Body of pancreas (tissue), 4 donors: ENCODE measurements around the gene SERPINA4. TPM values are rescaled to one million over a fixed set of nuclear protein-coding genes. Genes with fewer than 3 reads are reported as not detected.

ENCODE experiments used
- ATAC-seq: fragments of 150-250 bp; one replicate; pipeline ENCODE4 v1.9.1; 2016
- DNase-seq, 4 donors: peaks; one replicate each; pipeline ENCODE4 v3.0.0-alpha.2; 2019
- H3K27ac ChIP-seq, 4 donors: fragments of 200-600 bp; sonication (generic); 1 replicate in 3 of 4; 2 replicates in 1 of 4; pipeline versions ENCODE4 v1.5.1 to v1.6.1; 2016 to 2019; ENCODE audit warnings: mild to moderate bottlenecking in 1 of 4, mixed read lengths in 1 of 4, moderate library complexity in 1 of 4
- H3K27me3 ChIP-seq, 2 donors: fragments of 200-600 bp; sonication (generic); one replicate each; pipeline ENCODE4 v1.6.0; 2016; ENCODE audit warnings: mild to moderate bottlenecking in 1 of 2
- H3K36me3 ChIP-seq, 2 donors: fragments of 200-600 bp; sonication (generic); replicated peaks in 1 of 2; 2 replicates each; pipeline ENCODE4 v1.5.1; 2016; ENCODE audit warnings: low read depth in 2 of 2; ENCODE audit not compliant: insufficient read depth in 1 of 2
- H3K4me1 ChIP-seq: fragments of 200-600 bp; sonication (generic); one replicate; pipeline ENCODE4 v1.6.0; 2016
- H3K4me3 ChIP-seq, 2 donors: fragments of 200-600 bp; sonication (generic); 1 replicate in 1 of 2; 2 replicates in 1 of 2; pipeline ENCODE4 v1.5.1; 2016 to 2019
- H3K9me3 ChIP-seq, 3 donors: fragments of 200-600 bp; sonication (generic); 1 replicate in 2 of 3; 2 replicates in 1 of 3; pipeline ENCODE4 v1.5.1; 2016
- CTCF ChIP-seq, 7 experiments: fragments of 450-650 bp in 4 of 7; fragments of 200-600 bp in 3 of 7; sonication (generic) in 3 of 7; IDR thresholded peaks; one replicate each; pipeline ENCODE4 v1.5.1; 2016 to 2019; ENCODE audit warnings: antibody characterized with exemption in 7 of 7
- POLR2A ChIP-seq, 3 donors: fragments of 450-650 bp; IDR thresholded peaks; one replicate each; pipeline ENCODE4 v1.6.1; 2016; ENCODE audit warnings: antibody characterized with exemption in 3 of 3, mild to moderate bottlenecking in 2 of 3
- WGBS, 2 donors: methylation state at CpG; one replicate each; pipeline ENCODE4 v1.1.5; 2017; 5-methylcytosine and 5-hydroxymethylcytosine counted together
- intact Hi-C: fragments of 100-400 bp; cut with DNase I; formaldehyde crosslinking; loops from one replicate; pipeline ENCODE4 v1.15.1; 2023
- total RNA-seq, 2 donors: library from RNA; depleted of rRNA; stranded (reverse); fragments of >200 nt; gene quantifications; one replicate each; pipeline ENCODE4 v1.1.0, GENCODE V29; 2016

SERPINA4 gene
- total RNA-seq, 2 donors from 2014 or later, result 42.8 to 57.6 TPM

- H3K36me3 ChIP-seq, result no peaks in the 10 kb centered on the region
- 11 to 14% methylated on average over 5 to 11 of the region's 11 CpGs for WGBS, 2 donors
- H3K27ac ChIP-seq, result peak overlapping the region; percentile 94 to 99 (median 98)
- H3K4me1 ChIP-seq, result peaks cover 83% of the 10 kb centered on the region
- TF ChIP-seq CTCF (IDR thresholded peaks at IDR 0.05), result peak; percentile 27 to 82 (median 74)
- peak in 2 of 3 donors; percentile 45 to 64 for TF ChIP-seq POLR2A (IDR thresholded peaks at IDR 0.05)
- H3K9me3 ChIP-seq, result no peaks in the 10 kb centered on the region
- no peaks in the 10 kb centered on the region for H3K27me3 ChIP-seq
- H3K4me3 ChIP-seq, result no peak overlapping the region
- peak; percentile 90 for ATAC-seq
- intact Hi-C loops, result no loop called here
- peak; percentile 94 to 98 (median 96) for DNase-seq
These were observed 37.8 kb downstream of the SERPINA4 start for GRCh38 chr14:94598816-94599655.

GRCh38 chr14:94599656-94600004, 38.4 kb downstream of the SERPINA4 start:
- Histone ChIP-seq H3K4me3 (no peak overlapping the region), H3K36me3 (no peaks in the 10 kb centered on the region), H3K27ac (peak overlapping the region; percentile 94 to 99 (median 98)), H3K27me3 (no peaks in the 10 kb centered on the region), H3K4me1 (peaks cover 78% of the 10 kb centered on the region), H3K9me3 (no peaks in the 10 kb centered on the region)
- TF ChIP-seq CTCF (IDR thresholded peaks at IDR 0.05) (peak in 2 of 7 experiments; percentile 37 to 49), POLR2A (IDR thresholded peaks at IDR 0.05) (no peak)
- DNase-seq (peak in 2 of 4 donors; percentile 45 to 48), ATAC-seq (peak; percentile 22)
- intact Hi-C loops, result no loop called here
- WGBS, 2 donors, result 18 to 40% methylated on average over 3 of the region's 3 CpGs

- intact Hi-C loops, result no loop called here
- peaks cover 72% of the 10 kb centered on the region for H3K4me1 ChIP-seq
- 50 to 63% methylated on average over 9 to 11 of the region's 11 CpGs for WGBS, 2 donors
- DNase-seq, result peak in 3 of 4 donors; percentile 49 to 64 (median 56)
- no peaks in the 10 kb centered on the region for H3K36me3 ChIP-seq
- H3K27me3 ChIP-seq, result no peaks in the 10 kb centered on the region
- H3K4me3 ChIP-seq, result no peak overlapping the region
- ATAC-seq, result no peak
- H3K27ac ChIP-seq, result peak overlapping the region; percentile 94 to 99 (median 98)
- TF ChIP-seq POLR2A (IDR thresholded peaks at IDR 0.05) (no peak), CTCF (IDR thresholded peaks at IDR 0.05) (no peak)
- H3K9me3 ChIP-seq, result no peaks in the 10 kb centered on the region
These were observed 38.9 kb downstream of the SERPINA4 start for GRCh38 chr14:94600148-94600545.

- TF ChIP-seq POLR2A (IDR thresholded peaks at IDR 0.05) (no peak), CTCF (IDR thresholded peaks at IDR 0.05) (no peak)
- Histone ChIP-seq H3K4me3 (no peak overlapping the region), H3K36me3 (no peaks in the 10 kb centered on the region), H3K27me3 (no peaks in the 10 kb centered on the region), H3K4me1 (peaks cover 62% of the 10 kb centered on the region), H3K27ac (peak overlapping the region; percentile 73 to 99 (median 96)), H3K9me3 (no peaks in the 10 kb centered on the region)
- intact Hi-C loops, result no loop called here
- DNase-seq (peak in 3 of 4 donors; percentile 66 to 80 (median 80)), ATAC-seq (no peak)
- WGBS, 2 donors, result 48 to 64% methylated on average over 6 of the region's 6 CpGs
These were observed 40.7 kb downstream of the SERPINA4 start for GRCh38 chr14:94601884-94602391.
